HG02870 (cell line): ENCODE results near the gene INSR.
"Not testable (repeated sequence)": the region's sequence is repeated elsewhere in the genome, so short reads cannot be mapped to it uniquely, and the experiment has no call there.

Experiments used
- ATAC-seq: cut with Tn5 transposase; IDR thresholded peaks from one replicate; pipeline ENCODE4 v1.9.1; 2021; ENCODE audit warnings: mild to moderate bottlenecking, moderate library complexity; ENCODE audit not compliant: unreplicated experiment

Gene INSR

DNA sequence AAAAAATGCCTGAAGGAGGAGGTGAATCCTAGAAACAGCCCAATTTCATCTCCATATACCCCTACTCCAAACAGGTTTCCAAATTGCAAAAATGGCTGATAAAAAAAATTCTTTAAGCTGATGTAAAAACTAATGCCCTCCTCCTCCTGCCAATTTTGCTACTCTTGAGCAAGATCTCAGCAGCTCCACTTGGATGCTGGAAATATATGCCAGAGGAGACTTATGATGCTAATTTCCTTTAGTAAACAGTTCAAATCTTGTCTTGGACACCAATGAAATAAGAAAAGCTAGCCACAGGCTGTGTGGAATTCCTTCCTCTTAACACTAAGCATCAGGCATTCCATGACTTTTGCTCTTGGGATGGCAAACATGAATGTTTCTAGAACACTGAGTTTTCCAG is 67.5 kb downstream of the INSR start:
- ATAC-seq: no peak

GRCh38 chr19:7225741-7226140 is 68.5 kb downstream of the INSR start:
- ATAC-seq: no peak

- ATAC-seq: no peak
These were observed 69.2 kb downstream of the INSR start for GRCh38 chr19:7224995-7225394.

DNA sequence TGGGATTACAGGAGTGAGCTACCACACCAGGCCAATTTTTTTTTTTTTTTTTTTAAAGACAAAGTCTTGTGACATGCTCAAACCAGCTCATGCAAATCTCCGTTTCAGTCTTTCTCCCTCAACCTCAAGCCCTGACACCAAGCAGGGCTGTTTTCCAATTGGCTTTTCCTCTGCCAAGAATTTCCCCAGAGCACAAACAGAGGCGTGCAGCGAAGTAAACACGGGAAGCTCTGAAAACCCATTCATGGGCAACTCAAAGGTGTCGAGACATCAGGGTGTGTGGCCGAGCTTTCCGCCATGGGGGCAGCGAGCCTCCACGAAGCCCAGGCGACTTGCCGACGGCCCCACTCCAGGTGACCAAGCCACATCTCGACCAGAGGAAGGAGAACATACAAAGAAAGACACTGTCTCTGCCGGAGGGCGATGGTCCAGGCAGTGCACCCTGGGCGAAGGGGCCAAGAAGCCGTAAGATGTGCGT is 70.0 kb downstream of the INSR start:
- no peak for ATAC-seq

- no peak for ATAC-seq
These were observed 70.8 kb downstream of the INSR start for GRCh38 chr19:7223429-7223828.

GRCh38 chr19:7219056-7219455 is 75.2 kb downstream of the INSR start:
- no peak for ATAC-seq

GRCh38 chr19:7217861-7218260 is 76.4 kb downstream of the INSR start:
- ATAC-seq: no peak

DNA sequence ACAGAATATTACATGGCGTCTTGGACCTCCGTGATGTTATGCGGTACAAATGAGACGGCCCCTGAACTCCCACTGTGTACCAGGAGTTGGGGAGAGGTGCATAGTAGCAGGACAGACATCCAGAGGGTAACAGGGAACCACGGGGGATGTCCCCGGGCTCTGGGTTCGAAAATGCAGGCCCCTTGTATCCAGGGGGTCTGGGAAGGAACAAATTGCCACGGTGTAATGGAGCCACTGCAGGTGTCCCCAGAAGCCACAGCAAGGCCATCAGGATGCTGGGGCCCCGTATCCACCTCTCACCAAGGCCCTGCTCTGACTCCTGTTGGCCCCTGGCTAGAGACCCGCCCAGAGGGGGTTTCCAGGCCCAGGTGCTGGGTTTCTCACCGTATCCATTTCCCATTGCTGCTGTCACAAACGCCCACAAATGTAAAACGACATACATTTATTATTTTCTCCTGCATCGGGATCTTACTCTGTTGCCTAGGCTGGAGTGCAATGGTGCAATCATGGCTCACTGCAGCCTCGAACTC is 77.8 kb downstream of the INSR start:
- no peak for ATAC-seq

DNA sequence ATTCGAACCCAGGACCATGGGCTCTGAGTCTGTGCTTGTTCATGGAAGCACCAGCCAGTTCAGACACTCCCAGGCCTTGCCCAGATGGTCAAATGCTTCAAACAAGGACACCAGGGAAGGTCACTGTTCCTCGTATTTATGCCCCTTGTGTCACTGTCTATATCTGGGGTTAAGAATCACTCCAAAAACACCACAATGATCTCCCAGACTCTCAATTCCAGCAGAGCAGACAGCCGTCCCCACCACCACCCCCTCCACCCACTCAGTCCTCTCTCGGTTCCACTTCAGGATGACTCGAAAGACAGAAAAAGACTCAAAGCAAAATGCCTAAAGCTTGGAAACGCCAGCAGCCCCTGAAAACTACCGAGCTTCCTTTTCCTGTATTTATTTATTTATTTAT is 79.0 kb downstream of the INSR start:
- no peak for ATAC-seq

- ATAC-seq: no peak
These were observed 79.7 kb downstream of the INSR start for GRCh38 chr19:7214324-7215089.

- ATAC-seq: no peak
These were observed 80.4 kb downstream of the INSR start for GRCh38 chr19:7213628-7214323.

DNA sequence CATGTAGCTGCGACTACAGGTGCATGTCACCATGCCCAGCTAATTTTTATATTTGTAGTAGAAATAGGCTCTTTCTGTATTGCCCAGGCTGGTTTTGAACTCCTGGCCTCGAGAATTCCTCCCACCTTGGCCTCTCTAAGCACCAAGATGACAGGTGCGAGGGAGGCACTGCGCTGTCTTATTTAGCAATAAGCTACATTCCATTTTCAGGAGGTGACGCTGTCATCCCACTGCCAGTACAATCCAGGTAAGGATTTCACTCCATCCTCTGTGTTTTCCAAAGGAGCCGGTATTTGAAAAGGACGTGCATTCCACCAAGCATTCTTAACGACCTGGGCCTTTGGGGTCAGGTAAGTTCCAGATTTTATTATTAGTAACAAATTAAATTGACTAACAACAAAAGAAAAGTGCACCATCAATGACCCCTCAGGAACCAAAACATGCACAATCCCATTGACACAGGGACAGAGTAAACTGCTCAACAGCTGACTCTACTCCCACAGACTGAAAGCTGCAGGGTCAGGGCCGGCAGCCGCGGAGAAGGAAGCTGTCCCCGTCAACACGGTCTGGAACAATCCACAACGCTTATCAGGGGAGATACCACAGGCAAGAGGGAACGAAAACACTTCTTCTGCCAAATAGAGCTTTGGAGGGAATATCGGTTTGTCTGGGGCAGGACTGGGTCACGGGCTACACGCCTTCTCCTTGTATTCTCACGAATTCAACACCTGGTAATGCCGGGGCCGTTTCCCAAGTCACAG is 82.8 kb downstream of the INSR start:
- no peak for ATAC-seq

DNA sequence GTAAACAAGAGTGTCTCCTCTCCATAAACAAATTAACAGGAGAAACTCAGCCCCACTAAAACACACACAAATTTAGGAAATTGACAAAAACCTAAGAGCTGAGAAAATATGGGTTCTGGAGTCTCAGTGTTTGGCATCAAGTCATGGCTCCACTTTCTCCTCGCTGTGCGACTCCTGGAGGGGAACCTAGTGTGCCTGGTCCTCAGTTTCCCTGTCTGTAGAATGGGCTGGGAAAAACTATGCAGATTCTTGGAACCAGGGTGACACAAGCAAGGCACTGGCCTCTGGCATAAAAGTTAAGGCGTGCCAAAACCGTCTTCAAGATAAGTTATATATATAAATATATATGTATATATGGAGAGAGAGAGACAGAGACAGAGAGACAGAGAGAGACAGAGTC is 83.9 kb downstream of the INSR start:
- ATAC-seq: no peak

- not testable (repeated sequence) for ATAC-seq
These were observed 84.5 kb downstream of the INSR start for GRCh38 chr19:7209597-7210325.

DNA sequence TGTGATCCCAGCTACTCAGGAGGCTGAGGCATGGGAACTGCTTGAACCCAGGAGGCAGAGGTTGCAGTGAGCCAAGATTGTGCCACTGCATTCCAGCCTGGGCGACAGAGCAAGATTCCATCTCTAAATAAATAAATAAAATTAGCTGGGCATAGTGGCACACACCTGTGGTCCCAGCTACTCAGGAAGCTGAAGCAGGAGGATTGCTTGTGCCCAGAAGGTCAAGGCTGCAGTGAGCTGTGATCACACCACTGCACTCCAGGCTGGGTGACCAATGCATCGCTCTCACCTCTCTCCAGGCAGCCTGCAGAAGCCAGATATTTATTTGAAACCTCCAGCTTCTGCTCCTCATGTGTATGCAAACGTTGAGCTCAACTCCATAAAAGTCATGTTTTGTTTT is 85.2 kb downstream of the INSR start:
- ATAC-seq: not testable (repeated sequence)

DNA sequence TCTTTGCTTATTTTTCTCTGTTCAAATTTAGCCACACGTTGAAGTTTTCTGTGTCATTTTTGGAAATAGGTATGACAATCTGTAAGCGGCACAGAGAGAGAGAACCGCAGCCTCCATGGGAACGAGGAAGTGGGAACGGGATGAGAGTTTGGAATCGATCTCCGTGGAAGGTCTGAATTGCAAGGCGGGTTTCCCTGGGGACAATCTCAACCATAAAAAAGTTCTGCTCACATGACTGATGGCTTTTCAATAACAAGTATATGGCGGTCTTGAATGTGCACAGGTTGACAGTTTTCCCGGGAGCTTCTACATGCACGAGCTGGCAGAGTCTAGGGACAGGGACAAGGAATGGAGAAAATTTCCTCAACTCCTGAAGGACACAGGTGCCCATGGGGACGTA is 90.9 kb downstream of the INSR start:
- no peak for ATAC-seq

DNA sequence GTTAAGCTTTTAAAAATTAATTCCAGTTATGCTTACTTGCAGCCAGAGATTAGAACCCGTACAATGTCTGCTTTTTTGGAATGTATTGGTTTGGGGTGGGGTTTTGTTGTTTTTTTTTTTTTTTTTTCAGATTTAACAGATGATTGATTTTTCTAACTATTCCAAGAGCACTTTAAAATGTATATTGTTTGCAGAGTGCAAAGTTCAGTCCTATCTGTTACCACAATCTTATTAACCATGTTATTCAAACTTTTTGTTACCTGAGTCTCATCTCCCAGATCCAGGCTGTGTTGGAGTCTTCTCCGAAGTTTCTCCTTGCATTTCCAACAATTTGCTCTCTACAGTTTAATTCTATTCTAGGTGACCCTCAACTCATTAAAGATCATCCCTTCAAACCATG is 91.3 kb downstream of the INSR start:
- no peak for ATAC-seq

DNA sequence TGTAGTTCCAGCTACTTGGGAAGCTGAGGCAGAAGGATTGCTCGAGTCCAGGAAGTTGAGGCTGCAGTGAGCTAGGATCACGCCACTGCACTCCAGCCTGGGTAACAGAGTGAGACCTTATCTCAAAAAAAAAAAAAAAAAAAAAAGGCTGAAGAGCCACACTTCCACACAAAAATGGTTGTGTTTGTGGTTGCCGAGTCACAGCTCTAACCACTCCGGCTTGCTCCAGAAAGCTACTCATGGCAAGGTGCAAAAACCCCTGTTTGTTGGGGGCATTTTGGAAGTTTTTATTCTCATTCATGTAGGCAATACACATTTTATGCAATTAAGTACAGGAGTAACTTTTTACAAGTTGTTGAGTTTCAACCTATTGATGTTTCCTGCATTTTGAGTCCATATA is 93.5 kb downstream of the INSR start:
- ATAC-seq: no peak

- no peak for ATAC-seq
These were observed 94.3 kb downstream of the INSR start for GRCh38 chr19:7199613-7200533.
